Astrocyte (in vitro differentiated cells and primary cell): ENCODE data around the gene PANX2. TPM values are rescaled to one million over a fixed set of nuclear protein-coding genes. Genes with fewer than 3 reads are reported as not detected.
A peak's percentile ranks its signal among the peaks of the same experiment; 100 is the strongest.
"Not testable (repeated sequence)": the region's sequence is repeated elsewhere in the genome, so short reads cannot be mapped to it uniquely, and the experiment has no call there.

ENCODE experiments used
- DNase-seq: peaks from one replicate; pipeline ENCODE4 v3.0.0-alpha.2; 2010; ENCODE audit warnings: low read depth
- FAIRE-seq: peaks from 2 replicates; lab custom pipeline; 2011; peaks lifted over from hg19 to GRCh38; lab: Jason Lieb, UNC
- H2AFZ ChIP-seq: 2 replicates; pipeline ENCODE4 v1.6.0; 2012; ENCODE audit warnings: low read depth, low read length, inconsistent platforms
- H3K27ac ChIP-seq: 2 replicates; pipeline ENCODE4 v1.5.1; 2011; ENCODE audit warnings: low read depth, low read length, inconsistent platforms
- H3K27me3 ChIP-seq: 2 replicates; pipeline ENCODE4 v1.6.0; 2011; ENCODE audit warnings: low read length, inconsistent platforms; ENCODE audit not compliant: insufficient read depth
- H3K36me3 ChIP-seq: 2 replicates; pipeline ENCODE4 v1.5.1; 2011; ENCODE audit warnings: low read length, inconsistent platforms; ENCODE audit not compliant: insufficient read depth
- H3K4me1 ChIP-seq: 2 replicates; pipeline ENCODE4 v1.5.1; 2011; ENCODE audit warnings: low read length, inconsistent platforms; ENCODE audit not compliant: insufficient read depth
- H3K4me2 ChIP-seq: 2 replicates; pipeline ENCODE4 v1.6.0; 2012; ENCODE audit warnings: low read length, inconsistent platforms
- H3K4me3 ChIP-seq: 2 replicates; pipeline ENCODE4 v1.5.1; 2011; ENCODE audit warnings: low read depth, mild to moderate bottlenecking, low read length, inconsistent platforms; ENCODE audit not compliant: insufficient read depth
- H3K79me2 ChIP-seq: 2 replicates; pipeline ENCODE4 v1.6.0; 2012; ENCODE audit warnings: mild to moderate bottlenecking, low read length, inconsistent platforms; ENCODE audit not compliant: insufficient read depth
- H3K9ac ChIP-seq: 2 replicates; pipeline ENCODE4 v1.6.0; 2012; ENCODE audit warnings: mild to moderate bottlenecking, low read length, inconsistent platforms
- H3K9me3 ChIP-seq: 2 replicates; pipeline ENCODE4 v1.5.1; 2012; ENCODE audit warnings: low read depth, mild to moderate bottlenecking, low read length, inconsistent platforms; ENCODE audit not compliant: insufficient read depth
- H4K20me1 ChIP-seq: 2 replicates; pipeline ENCODE4 v1.6.0; 2012; ENCODE audit warnings: low read length, inconsistent platforms; ENCODE audit not compliant: insufficient read depth
- H3K27ac Mint-ChIP-seq: one replicate; pipeline ENCODE4 v1.8.0; 2021; ENCODE audit warnings: mild to moderate bottlenecking, mixed read lengths; ENCODE audit not compliant: unreplicated experiment
- H3K27me3 Mint-ChIP-seq: one replicate; pipeline ENCODE4 v1.8.0; 2021; ENCODE audit warnings: low read depth, mixed read lengths; ENCODE audit not compliant: unreplicated experiment
- H3K36me3 Mint-ChIP-seq: one replicate; pipeline ENCODE4 v1.8.0; 2021; ENCODE audit warnings: low read depth, mixed read lengths; ENCODE audit not compliant: unreplicated experiment
- H3K4me1 Mint-ChIP-seq: one replicate; pipeline ENCODE4 v1.8.0; 2021; ENCODE audit warnings: low read depth, mixed read lengths; ENCODE audit not compliant: unreplicated experiment
- H3K4me3 Mint-ChIP-seq: one replicate; pipeline ENCODE4 v1.8.0; 2021; ENCODE audit warnings: mild to moderate bottlenecking, moderate library complexity, mixed read lengths; ENCODE audit not compliant: unreplicated experiment
- H3K9me3 Mint-ChIP-seq: one replicate; pipeline ENCODE4 v1.8.0; 2021; ENCODE audit warnings: mild to moderate bottlenecking, mixed read lengths; ENCODE audit not compliant: unreplicated experiment
- EZH2 ChIP-seq: IDR thresholded peaks from 2 replicates; pipeline ENCODE4 v1.6.1; 2012; ENCODE audit warnings: mild to moderate bottlenecking, low read length, inconsistent platforms; ENCODE audit not compliant: insufficient read depth
- total RNA-seq: library from RNA; stranded (reverse); gene quantifications from 2 replicates; pipeline ENCODE4 v1.2.1, GENCODE V29; 2021
- TF ChIP-seq, protein P1 (sequence below): IDR thresholded peaks from 2 replicates; pipeline ENCODE4 v1.5.1; 2011; ENCODE audit warnings: low read depth, mild to moderate bottlenecking, inconsistent platforms, low read length, moderate library complexity; ENCODE audit not compliant: insufficient read depth

The PANX2 gene
- total RNA-seq, 1 donor from 2014 or later = 2.3 TPM

- no peaks in the 10 kb centered on the region for H3K27me3 ChIP-seq
- H3K9me3 ChIP-seq = no peaks in the 10 kb centered on the region
- H3K27ac ChIP-seq = no peak overlapping the region
- TF ChIP-seq, protein P1, sequence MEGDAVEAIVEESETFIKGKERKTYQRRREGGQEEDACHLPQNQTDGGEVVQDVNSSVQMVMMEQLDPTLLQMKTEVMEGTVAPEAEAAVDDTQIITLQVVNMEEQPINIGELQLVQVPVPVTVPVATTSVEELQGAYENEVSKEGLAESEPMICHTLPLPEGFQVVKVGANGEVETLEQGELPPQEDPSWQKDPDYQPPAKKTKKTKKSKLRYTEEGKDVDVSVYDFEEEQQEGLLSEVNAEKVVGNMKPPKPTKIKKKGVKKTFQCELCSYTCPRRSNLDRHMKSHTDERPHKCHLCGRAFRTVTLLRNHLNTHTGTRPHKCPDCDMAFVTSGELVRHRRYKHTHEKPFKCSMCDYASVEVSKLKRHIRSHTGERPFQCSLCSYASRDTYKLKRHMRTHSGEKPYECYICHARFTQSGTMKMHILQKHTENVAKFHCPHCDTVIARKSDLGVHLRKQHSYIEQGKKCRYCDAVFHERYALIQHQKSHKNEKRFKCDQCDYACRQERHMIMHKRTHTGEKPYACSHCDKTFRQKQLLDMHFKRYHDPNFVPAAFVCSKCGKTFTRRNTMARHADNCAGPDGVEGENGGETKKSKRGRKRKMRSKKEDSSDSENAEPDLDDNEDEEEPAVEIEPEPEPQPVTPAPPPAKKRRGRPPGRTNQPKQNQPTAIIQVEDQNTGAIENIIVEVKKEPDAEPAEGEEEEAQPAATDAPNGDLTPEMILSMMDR = no peak
- TF ChIP-seq EZH2 = no peak
- H3K4me3 ChIP-seq = no peak overlapping the region
- H3K79me2 ChIP-seq = peaks cover 54% of the 10 kb centered on the region
- H3K36me3 ChIP-seq = peaks cover 11% of the 10 kb centered on the region
- Mint-ChIP-seq H3K9me3 (no peaks in the 10 kb centered on the region), H3K4me3 (no peak overlapping the region), H3K36me3 (peaks cover 16% of the 10 kb centered on the region), H3K27ac (peak overlapping the region; percentile 26), H3K4me1 (no peaks in the 10 kb centered on the region), H3K27me3 (no peaks in the 10 kb centered on the region)
- no peak for FAIRE-seq
- H2AFZ ChIP-seq = no peak overlapping the region
- DNase-seq = no peak
- peaks cover 69% of the 10 kb centered on the region for H4K20me1 ChIP-seq
- no peak overlapping the region for H3K4me2 ChIP-seq
- H3K9ac ChIP-seq = no peak overlapping the region
- H3K4me1 ChIP-seq = peaks cover 12% of the 10 kb centered on the region
Measured at GRCh38 chr22:50204571-50204970, 34.0 kb downstream of the PANX2 start.

DNA sequence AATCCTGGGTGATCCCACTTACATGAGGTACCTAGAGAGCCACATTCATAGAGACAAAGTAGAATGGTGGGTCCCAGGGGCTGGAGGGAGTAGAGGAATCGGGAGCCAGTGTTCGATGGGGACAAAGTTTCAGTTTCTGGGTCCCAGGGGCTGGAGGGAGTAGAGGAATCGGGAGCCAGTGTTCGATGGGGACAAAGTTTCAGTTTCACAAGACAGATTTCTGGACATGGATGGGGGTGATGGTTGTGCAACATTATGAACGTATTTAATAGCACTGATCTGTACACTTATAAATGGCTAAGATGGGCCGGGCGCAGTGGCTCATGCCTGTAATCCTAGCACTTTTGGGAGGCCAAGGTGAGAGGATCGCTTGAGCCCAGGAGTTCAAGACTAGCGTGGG lies 34.5 kb downstream of the PANX2 start:
- Mint-ChIP-seq H3K27ac (peak overlapping the region; percentile 26), H3K36me3 (peaks cover 19% of the 10 kb centered on the region)
- not testable (repeated sequence) for H3K4me2 ChIP-seq, H3K4me3 ChIP-seq, H2AFZ ChIP-seq, H3K4me3 Mint-ChIP-seq, H3K27me3 ChIP-seq, H3K9me3 Mint-ChIP-seq, DNase-seq, H3K4me1 ChIP-seq, H3K9ac ChIP-seq, FAIRE-seq, H3K27ac ChIP-seq, H3K9me3 ChIP-seq, H3K4me1 Mint-ChIP-seq, H3K27me3 Mint-ChIP-seq
- Histone ChIP-seq H3K79me2 (peaks cover 52% of the 10 kb centered on the region), H4K20me1 (peaks cover 73% of the 10 kb centered on the region), H3K36me3 (peaks cover 11% of the 10 kb centered on the region)

DNA sequence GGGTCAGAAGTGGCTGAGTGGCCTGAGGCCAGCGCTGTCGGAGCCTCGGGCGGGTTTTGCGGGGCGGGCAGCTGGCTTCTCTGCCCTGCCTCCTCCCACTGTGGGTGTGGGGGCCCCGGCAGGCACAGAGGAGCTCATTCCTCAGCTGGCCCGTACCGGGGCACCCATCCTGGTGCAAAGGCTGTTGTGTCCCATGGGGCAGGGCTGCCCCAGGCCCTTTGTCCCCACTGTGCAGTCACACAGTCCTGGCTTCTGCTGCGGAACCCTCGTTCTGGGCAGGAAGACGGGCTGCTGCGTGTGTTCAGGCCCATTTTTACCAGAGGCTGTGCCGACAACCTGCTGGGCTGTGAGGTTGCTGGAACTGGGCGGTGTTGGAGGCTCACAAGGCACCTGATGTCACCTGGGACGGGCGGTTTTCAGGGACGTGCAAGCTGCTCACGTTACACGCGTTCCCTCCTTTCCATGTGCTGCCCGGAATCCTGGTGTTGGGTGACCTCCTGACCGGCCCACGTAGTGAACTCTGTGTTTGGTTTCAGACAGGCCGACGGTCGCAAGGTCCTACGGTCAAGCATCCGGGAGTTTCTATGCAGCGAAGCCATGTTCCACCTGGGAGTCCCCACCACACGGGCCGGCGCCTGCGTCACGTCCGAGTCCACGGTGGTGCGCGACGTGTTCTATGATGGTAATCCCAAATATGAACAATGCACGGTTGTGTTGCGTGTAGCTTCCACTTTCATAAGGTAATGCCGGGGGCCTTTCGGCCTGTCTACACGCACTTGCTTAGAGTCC lies 35.4 kb downstream of the PANX2 start:
- no peaks in the 10 kb centered on the region for H3K4me1 Mint-ChIP-seq
- no peak overlapping the region for H3K4me2 ChIP-seq
- no peak overlapping the region for H3K9ac ChIP-seq
- DNase-seq (no peak), FAIRE-seq (no peak)
- H2AFZ ChIP-seq = no peak overlapping the region
- no peak overlapping the region for H3K27ac Mint-ChIP-seq
- peaks cover 83% of the 10 kb centered on the region for H4K20me1 ChIP-seq
- H3K4me1 ChIP-seq = peaks cover 6% of the 10 kb centered on the region
- H3K27me3 ChIP-seq = no peaks in the 10 kb centered on the region
- H3K9me3 Mint-ChIP-seq = no peaks in the 10 kb centered on the region
- H3K27ac ChIP-seq = no peak overlapping the region
- H3K79me2 ChIP-seq = peaks cover 55% of the 10 kb centered on the region
- no peak for TF ChIP-seq EZH2
- TF ChIP-seq, protein P1 = no peak
- H3K36me3 ChIP-seq = peaks cover 12% of the 10 kb centered on the region
- H3K36me3 Mint-ChIP-seq = peaks cover 19% of the 10 kb centered on the region
- H3K27me3 Mint-ChIP-seq = no peaks in the 10 kb centered on the region
- no peaks in the 10 kb centered on the region for H3K9me3 ChIP-seq
- no peak overlapping the region for H3K4me3 ChIP-seq
- H3K4me3 Mint-ChIP-seq = no peak overlapping the region
